HG02840 (cell line): ENCODE data around the gene CHAD.

ENCODE experiments used
- ATAC-seq: cut with Tn5 transposase; IDR thresholded peaks from one replicate; pipeline ENCODE4 v1.9.1; 2021; ENCODE audit warnings: mild to moderate bottlenecking, moderate library complexity, moderate number of reproducible peaks; ENCODE audit not compliant: unreplicated experiment, low FRiP score

The CHAD gene

GRCh38 chr17:50468304-50469207 is at the start of gene CHAD:
Gene CHAD, minus strand, starts transcription at chr17:50468880. Its CDS starts 67 bp downstream, at chr17:50468813.
- no peak for ATAC-seq

- no peak for ATAC-seq
These were observed 49.1 kb upstream of the CHAD start for GRCh38 chr17:50517504-50518383.

- ATAC-seq, result no peak
These were observed 48.3 kb upstream of the CHAD start for GRCh38 chr17:50517011-50517410.

- no peak for ATAC-seq
These were observed 46.4 kb upstream of the CHAD start for GRCh38 chr17:50514936-50515702.

GRCh38 chr17:50514388-50514787 is 45.7 kb upstream of the CHAD start:
- ATAC-seq, result no peak

- ATAC-seq, result no peak
These were observed 44.8 kb upstream of the CHAD start for GRCh38 chr17:50513495-50513894.

GRCh38 chr17:50511058-50511457 is 42.4 kb upstream of the CHAD start:
- peak; percentile 64 for ATAC-seq

- ATAC-seq, result no peak
These were observed 40.1 kb upstream of the CHAD start for GRCh38 chr17:50508573-50509460.

GRCh38 chr17:50507871-50508572 is 39.3 kb upstream of the CHAD start, which contains the start of gene MYCBPAP:
Gene MYCBPAP, plus strand, starts transcription at chr17:50508439. Its CDS starts 236 bp downstream, at chr17:50508675.
- ATAC-seq, result no peak

GRCh38 chr17:50506298-50506697 is 37.6 kb upstream of the CHAD start:
- no peak for ATAC-seq

GRCh38 chr17:50505591-50506130 is 37.0 kb upstream of the CHAD start:
- no peak for ATAC-seq

- ATAC-seq, result no peak
These were observed 33.8 kb upstream of the CHAD start for GRCh38 chr17:50502301-50502990.

- no peak for ATAC-seq
These were observed 32.4 kb upstream of the CHAD start for GRCh38 chr17:50501054-50501453.

- no peak for ATAC-seq
These were observed 31.0 kb upstream of the CHAD start for GRCh38 chr17:50499721-50500120.

GRCh38 chr17:50499270-50499669 is 30.6 kb upstream of the CHAD start:
- no peak for ATAC-seq

GRCh38 chr17:50498021-50498874 is 29.6 kb upstream of the CHAD start:
- ATAC-seq, result no peak

- ATAC-seq, result no peak
These were observed 27.2 kb upstream of the CHAD start for GRCh38 chr17:50495918-50496317.
